ENCODE measurements around the gene EML4.

GRCh38 chr2:42129487-42129852 is 39.7 kb upstream of the EML4 start:
- no peak for TF ChIP-seq POLR2A (IDR thresholded peaks at IDR 0.05; ENCODE audit: low read length)
- TF ChIP-seq GATA1 (IDR thresholded peaks at IDR 0.05; ENCODE audit: low read depth, low read length): no peak
